Measurements from ENCODE around the gene GDI1. TPM values are rescaled to one million over a fixed set of nuclear protein-coding genes. Genes with fewer than 3 reads are reported as not detected.

The GDI1 gene
- total and polyA plus RNA-seq, 10 of the 15 experiments (the other 5 are each of a cell fraction or from before 2014, with no cell fraction given): 0.92 to 102 (median 49.6) TPM

DNA sequence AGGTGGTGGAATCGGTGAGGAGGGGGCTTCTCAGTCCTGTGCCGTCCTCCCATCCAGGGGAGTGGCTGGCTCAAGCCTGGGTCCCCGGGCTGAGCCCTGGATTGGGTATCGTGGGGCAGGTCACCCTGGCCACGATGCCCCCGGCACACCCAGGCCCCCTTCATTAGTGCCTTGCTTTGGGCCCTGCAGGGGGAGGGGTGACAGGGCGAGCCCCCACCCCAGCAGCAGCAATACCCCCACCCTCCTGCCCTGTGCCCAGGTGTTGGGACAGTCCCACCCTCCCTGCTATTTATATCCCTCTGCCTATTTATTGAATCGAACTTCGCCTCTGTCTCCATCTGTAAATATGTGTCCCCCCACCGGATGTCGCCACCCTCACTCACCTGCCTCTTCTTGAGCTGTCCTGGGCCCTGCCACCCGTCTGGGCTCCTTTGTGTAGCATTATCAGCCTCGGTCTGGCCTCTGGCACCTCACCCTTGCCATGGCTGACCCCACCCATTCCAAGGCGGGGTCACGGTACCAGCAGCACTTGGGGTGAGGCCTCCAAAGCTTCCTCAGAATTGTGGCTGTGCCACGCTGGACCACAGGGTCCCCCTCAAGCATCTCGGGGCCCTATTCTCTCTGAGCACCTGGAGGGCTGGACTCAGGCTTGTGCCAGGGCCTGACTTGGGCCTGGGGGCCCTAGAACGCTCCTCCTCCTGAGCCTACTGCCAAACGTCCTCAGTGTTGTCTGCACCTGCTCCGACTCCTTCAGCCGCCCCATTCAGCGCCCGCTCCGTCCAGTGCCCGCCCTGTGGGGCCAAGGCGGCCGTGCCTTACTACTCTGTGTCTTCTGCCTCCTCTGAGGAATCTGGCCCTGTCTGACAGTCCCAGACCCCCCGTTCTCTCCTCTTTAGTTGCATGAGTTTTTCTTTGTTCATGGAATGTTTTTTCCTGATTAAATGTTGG is 36.0 kb downstream of the GDI1 start:
- no peak; the same call in 2 of the 3 replicates for ATAC-seq
- TF ChIP-seq RB1 (IDR thresholded peaks at IDR 0.05; ENCODE audit: borderline replicate concordance) (no peak), STAT3 (IDR thresholded peaks at IDR 0.05; ENCODE audit: low read depth, low read length) (no peak)
- Histone ChIP-seq H3K9ac (ENCODE audit: control insufficient read depth, insufficient read depth, low read length) (no peak overlapping the region), H3K4me1 (ENCODE audit: control insufficient read depth, insufficient read depth, low read length) (no peaks in the 10 kb centered on the region), H4K20me1 (ENCODE audit: control insufficient read depth, insufficient read depth) (no peaks in the 10 kb centered on the region), H3K27ac (ENCODE audit: control insufficient read depth, insufficient read depth) (no peak overlapping the region), H3K27me3 (replicated peaks in 1 of 2; ENCODE audit: control insufficient read depth in 2 of 2, insufficient read depth in 2 of 2, low read length in 1 of 2) (no peaks in the 10 kb centered on the region), H3K9me3 (replicated peaks; ENCODE audit: control insufficient read depth, insufficient read depth, low read length) (no peaks in the 10 kb centered on the region; the same call in 2 of the 3 replicates), H3K4me2 (ENCODE audit: control insufficient read depth, insufficient read depth) (no peak overlapping the region), H3K36me3 (ENCODE audit: control insufficient read depth in 2 of 2, insufficient read depth in 2 of 2, low read length in 1 of 2) (no peaks in the 10 kb centered on the region; a peak in 1 of 4 replicates), H3K79me2 (ENCODE audit: control insufficient read depth, insufficient read depth, low read length) (no peaks in the 10 kb centered on the region), H2AFZ (ENCODE audit: control insufficient read depth, low read depth, low read length) (no peak overlapping the region), H3K4me3 (no peak overlapping the region)
- 65% methylated on average over 28 of the region's 28 CpGs for WGBS (ENCODE audit: insufficient coverage, insufficient replicate concordance, low lambda C conversion rate, missing lambda C conversion rate)
- BruUV-seq (replicated peaks): no TSS peak
- no peak for DNase-seq (ENCODE audit: low read depth, low spot score)
- SMC1A ChIA-PET (ENCODE audit: uncharacterized antibody, unreplicated experiment): no interaction called here
- in situ Hi-C loops (cut with MboI) (no loop called here), intact Hi-C loops (cut with micrococcal nuclease; ENCODE audit: unreplicated experiment) (no loop called here)
- POLR2A ChIA-PET: no interaction called here
- RAD21 ChIA-PET (ENCODE audit: unreplicated experiment): interaction anchor here (0.6 kb wide), 1 partner anchor 503 kb away, joined by 3 read pairs; no protein-coding TSS in a partner anchor
- CTCF ChIA-PET: no interaction called here
- FAIRE-seq: no peak

DNA sequence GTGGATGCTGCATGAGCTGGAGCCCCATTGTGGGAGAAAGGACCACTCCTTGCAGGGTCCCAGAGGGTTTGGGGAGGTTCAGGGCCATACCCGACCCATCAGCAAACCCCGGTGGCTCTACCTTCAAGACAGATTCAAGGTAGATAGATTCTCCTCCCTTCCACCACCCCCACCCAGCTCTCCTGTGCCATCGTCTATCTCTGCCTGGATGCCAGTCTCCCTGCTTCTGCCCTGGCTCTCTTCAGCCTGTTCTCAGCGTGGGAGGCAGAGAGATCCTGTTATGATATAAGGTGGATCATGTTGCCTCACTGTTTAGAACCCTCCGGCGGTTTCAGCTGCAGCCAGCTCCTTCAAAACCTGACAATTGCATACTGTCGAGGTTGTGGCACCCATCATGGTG is 36.7 kb downstream of the GDI1 start:
- Histone ChIP-seq H3K27ac (ENCODE audit: control insufficient read depth, insufficient read depth) (no peak overlapping the region), H3K79me2 (ENCODE audit: control insufficient read depth, insufficient read depth, low read length) (no peaks in the 10 kb centered on the region; the same call in 1 of the 2 replicates), H2AFZ (ENCODE audit: control insufficient read depth, low read depth, low read length) (no peak overlapping the region), H3K27me3 (replicated peaks in 1 of 2; ENCODE audit: control insufficient read depth in 2 of 2, insufficient read depth in 2 of 2, low read length in 1 of 2) (no peaks in the 10 kb centered on the region), H3K9me3 (replicated peaks; ENCODE audit: control insufficient read depth, insufficient read depth, low read length) (no peaks in the 10 kb centered on the region; the same call in 2 of the 3 replicates), H3K4me3 (no peak overlapping the region), H3K4me1 (ENCODE audit: control insufficient read depth, insufficient read depth, low read length) (no peaks in the 10 kb centered on the region), H3K36me3 (ENCODE audit: control insufficient read depth in 2 of 2, insufficient read depth in 2 of 2, low read length in 1 of 2) (no peaks in the 10 kb centered on the region; a peak in 1 of 4 replicates), H4K20me1 (ENCODE audit: control insufficient read depth, insufficient read depth) (no peaks in the 10 kb centered on the region), H3K4me2 (ENCODE audit: control insufficient read depth, insufficient read depth) (no peak overlapping the region), H3K9ac (ENCODE audit: control insufficient read depth, insufficient read depth, low read length) (no peak overlapping the region)
- DNase-seq (ENCODE audit: low read depth, low spot score) (no peak), FAIRE-seq (no peak), ATAC-seq (no peak)
- SMC1A ChIA-PET (ENCODE audit: uncharacterized antibody, unreplicated experiment): no interaction called here
- in situ Hi-C loops (cut with MboI) (no loop called here), intact Hi-C loops (cut with micrococcal nuclease; ENCODE audit: unreplicated experiment) (no loop called here)
- CTCF ChIA-PET: no interaction called here
- BruUV-seq (replicated peaks): no TSS peak
- RAD21 ChIA-PET (ENCODE audit: unreplicated experiment): interaction anchor here (0.6 kb wide), 1 partner anchor 17 kb away, joined by 4 read pairs; the partner anchor contains the start of gene SLC10A3
- WGBS (ENCODE audit: insufficient coverage, insufficient replicate concordance, low lambda C conversion rate, missing lambda C conversion rate): 70% methylated on average over 7 of the region's 7 CpGs
- POLR2A ChIA-PET: no interaction called here
- TF ChIP-seq, protein P1, sequence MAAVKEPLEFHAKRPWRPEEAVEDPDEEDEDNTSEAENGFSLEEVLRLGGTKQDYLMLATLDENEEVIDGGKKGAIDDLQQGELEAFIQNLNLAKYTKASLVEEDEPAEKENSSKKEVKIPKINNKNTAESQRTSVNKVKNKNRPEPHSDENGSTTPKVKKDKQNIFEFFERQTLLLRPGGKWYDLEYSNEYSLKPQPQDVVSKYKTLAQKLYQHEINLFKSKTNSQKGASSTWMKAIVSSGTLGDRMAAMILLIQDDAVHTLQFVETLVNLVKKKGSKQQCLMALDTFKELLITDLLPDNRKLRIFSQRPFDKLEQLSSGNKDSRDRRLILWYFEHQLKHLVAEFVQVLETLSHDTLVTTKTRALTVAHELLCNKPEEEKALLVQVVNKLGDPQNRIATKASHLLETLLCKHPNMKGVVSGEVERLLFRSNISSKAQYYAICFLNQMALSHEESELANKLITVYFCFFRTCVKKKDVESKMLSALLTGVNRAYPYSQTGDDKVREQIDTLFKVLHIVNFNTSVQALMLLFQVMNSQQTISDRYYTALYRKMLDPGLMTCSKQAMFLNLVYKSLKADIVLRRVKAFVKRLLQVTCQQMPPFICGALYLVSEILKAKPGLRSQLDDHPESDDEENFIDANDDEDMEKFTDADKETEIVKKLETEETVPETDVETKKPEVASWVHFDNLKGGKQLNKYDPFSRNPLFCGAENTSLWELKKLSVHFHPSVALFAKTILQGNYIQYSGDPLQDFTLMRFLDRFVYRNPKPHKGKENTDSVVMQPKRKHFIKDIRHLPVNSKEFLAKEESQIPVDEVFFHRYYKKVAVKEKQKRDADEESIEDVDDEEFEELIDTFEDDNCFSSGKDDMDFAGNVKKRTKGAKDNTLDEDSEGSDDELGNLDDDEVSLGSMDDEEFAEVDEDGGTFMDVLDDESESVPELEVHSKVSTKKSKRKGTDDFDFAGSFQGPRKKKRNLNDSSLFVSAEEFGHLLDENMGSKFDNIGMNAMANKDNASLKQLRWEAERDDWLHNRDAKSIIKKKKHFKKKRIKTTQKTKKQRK (IDR thresholded peaks at IDR 0.05; ENCODE audit: low read depth, low read length): no peak
- TF ChIP-seq, protein P2, sequence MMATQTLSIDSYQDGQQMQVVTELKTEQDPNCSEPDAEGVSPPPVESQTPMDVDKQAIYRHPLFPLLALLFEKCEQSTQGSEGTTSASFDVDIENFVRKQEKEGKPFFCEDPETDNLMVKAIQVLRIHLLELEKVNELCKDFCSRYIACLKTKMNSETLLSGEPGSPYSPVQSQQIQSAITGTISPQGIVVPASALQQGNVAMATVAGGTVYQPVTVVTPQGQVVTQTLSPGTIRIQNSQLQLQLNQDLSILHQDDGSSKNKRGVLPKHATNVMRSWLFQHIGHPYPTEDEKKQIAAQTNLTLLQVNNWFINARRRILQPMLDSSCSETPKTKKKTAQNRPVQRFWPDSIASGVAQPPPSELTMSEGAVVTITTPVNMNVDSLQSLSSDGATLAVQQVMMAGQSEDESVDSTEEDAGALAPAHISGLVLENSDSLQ (IDR thresholded peaks at IDR 0.05): no peak
- TF ChIP-seq NBN (IDR thresholded peaks at IDR 0.05): no peak
- TF ChIP-seq, protein P3, sequence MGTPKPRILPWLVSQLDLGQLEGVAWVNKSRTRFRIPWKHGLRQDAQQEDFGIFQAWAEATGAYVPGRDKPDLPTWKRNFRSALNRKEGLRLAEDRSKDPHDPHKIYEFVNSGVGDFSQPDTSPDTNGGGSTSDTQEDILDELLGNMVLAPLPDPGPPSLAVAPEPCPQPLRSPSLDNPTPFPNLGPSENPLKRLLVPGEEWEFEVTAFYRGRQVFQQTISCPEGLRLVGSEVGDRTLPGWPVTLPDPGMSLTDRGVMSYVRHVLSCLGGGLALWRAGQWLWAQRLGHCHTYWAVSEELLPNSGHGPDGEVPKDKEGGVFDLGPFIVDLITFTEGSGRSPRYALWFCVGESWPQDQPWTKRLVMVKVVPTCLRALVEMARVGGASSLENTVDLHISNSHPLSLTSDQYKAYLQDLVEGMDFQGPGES (IDR thresholded peaks at IDR 0.05): no peak
